Erythroblast (primary cell): Measurements from ENCODE around the gene EXOC2.

Experiments used
- GATA1 ChIP-seq: IDR thresholded peaks from 2 replicates; pipeline ENCODE4 v1.6.1; 2011; ENCODE audit warnings: low read depth, mild to moderate bottlenecking, control low read depth, low read length, moderate library complexity
- POLR2A ChIP-seq: IDR thresholded peaks from 2 replicates; pipeline ENCODE4 v1.6.1; 2011; ENCODE audit warnings: mild to moderate bottlenecking, low read length

GRCh38 chr6:678520-678919 is 14.4 kb downstream of the EXOC2 start:
- TF ChIP-seq POLR2A, result no peak
- no peak for TF ChIP-seq GATA1
